Measurements from ENCODE around the gene PRRG2. TPM values are rescaled to one million over a fixed set of nuclear protein-coding genes. Genes with fewer than 3 reads are reported as not detected.

PRRG2 gene
- total RNA-seq, 1 donor from 2014 or later: 10.1 TPM

- no peaks in the 10 kb centered on the region for H3K9me3 ChIP-seq
- intact Hi-C loops (cut with DNase I): no loop called here
- H3K4me1 ChIP-seq: no peaks in the 10 kb centered on the region
- no peak overlapping the region for H3K4me3 ChIP-seq
- no peak overlapping the region for H3K27ac ChIP-seq
- no peak for TF ChIP-seq CTCF (IDR thresholded peaks at IDR 0.05)
- ATAC-seq: no peak
- no peaks in the 10 kb centered on the region for H3K36me3 ChIP-seq
- DNase-seq: no peak
- no peaks in the 10 kb centered on the region for H3K27me3 ChIP-seq
These were observed 3.9 kb downstream of the PRRG2 start for GRCh38 chr19:49585023-49585422.

- Histone ChIP-seq H3K4me1 (no peaks in the 10 kb centered on the region), H3K36me3 (no peaks in the 10 kb centered on the region), H3K27ac (no peak overlapping the region), H3K4me3 (no peak overlapping the region), H3K27me3 (no peaks in the 10 kb centered on the region), H3K9me3 (no peaks in the 10 kb centered on the region)
- ATAC-seq: no peak
- no peak for TF ChIP-seq CTCF (IDR thresholded peaks at IDR 0.05)
- intact Hi-C loops (cut with DNase I): no loop called here
- DNase-seq: no peak
These were observed 6.1 kb downstream of the PRRG2 start for GRCh38 chr19:49587227-49587626.

- DNase-seq (no peak), ATAC-seq (no peak)
- Histone ChIP-seq H3K27ac (no peak overlapping the region), H3K9me3 (no peaks in the 10 kb centered on the region), H3K27me3 (no peaks in the 10 kb centered on the region), H3K4me1 (peaks cover under 1% of the 10 kb centered on the region), H3K4me3 (no peak overlapping the region), H3K36me3 (no peaks in the 10 kb centered on the region)
- intact Hi-C loops (cut with DNase I): no loop called here
- no peak for TF ChIP-seq CTCF (IDR thresholded peaks at IDR 0.05)
These were observed 7.4 kb downstream of the PRRG2 start for GRCh38 chr19:49588365-49589122.

GRCh38 chr19:49589502-49589905 lies 8.4 kb downstream of the PRRG2 start:
- H3K27ac ChIP-seq: peak overlapping the region; percentile 24
- DNase-seq (no peak), ATAC-seq (no peak)
- no peaks in the 10 kb centered on the region for H3K9me3 ChIP-seq
- no peaks in the 10 kb centered on the region for H3K27me3 ChIP-seq
- peaks cover 6% of the 10 kb centered on the region for H3K36me3 ChIP-seq
- H3K4me3 ChIP-seq: peak overlapping the region; percentile 85
- no peak for TF ChIP-seq CTCF (IDR thresholded peaks at IDR 0.05)
- peaks cover 6% of the 10 kb centered on the region for H3K4me1 ChIP-seq
- intact Hi-C loops (cut with DNase I): no loop called here

- intact Hi-C loops (cut with DNase I): no loop called here
- Histone ChIP-seq H3K27me3 (no peaks in the 10 kb centered on the region), H3K4me3 (peak overlapping the region; percentile 85), H3K27ac (peak overlapping the region; percentile 90), H3K4me1 (peaks cover 6% of the 10 kb centered on the region), H3K9me3 (no peaks in the 10 kb centered on the region), H3K36me3 (peaks cover 14% of the 10 kb centered on the region)
- DNase-seq: peak; percentile 98
- ATAC-seq: peak; percentile 91
- no peak for TF ChIP-seq CTCF (IDR thresholded peaks at IDR 0.05)
These were observed 9.2 kb downstream of the PRRG2 start for GRCh38 chr19:49590071-49590970.
